NT2/D1 (cell line): ENCODE measurements around the gene FHOD3.

Source experiments
- DNase-seq: peaks from one replicate; pipeline ENCODE4 v3.0.0-alpha.2; 2011; ENCODE audit warnings: low read depth, low spot score
- H3K27me3 ChIP-seq: 2 replicates; pipeline ENCODE4 v1.6.0; 2011; ENCODE audit warnings: mild to moderate bottlenecking; ENCODE audit not compliant: insufficient read length, insufficient read depth
- H3K36me3 ChIP-seq: 2 replicates; pipeline ENCODE4 v1.6.1; 2011; ENCODE audit warnings: mild to moderate bottlenecking, low read length, mixed read lengths; ENCODE audit not compliant: insufficient read depth, insufficient read length
- H3K4me1 ChIP-seq: 2 replicates; pipeline ENCODE4 v1.5.1; 2011; ENCODE audit not compliant: insufficient read depth, insufficient read length
- H3K4me3 ChIP-seq: 2 replicates; pipeline ENCODE4 v1.5.1; 2011; ENCODE audit warnings: low read depth; ENCODE audit not compliant: insufficient read length
- H3K9ac ChIP-seq: 2 replicates; pipeline ENCODE4 v1.6.0; 2011; ENCODE audit warnings: low read depth; ENCODE audit not compliant: insufficient read length
- H3K9me3 ChIP-seq: 2 replicates; pipeline ENCODE4 v1.5.1; 2011; ENCODE audit warnings: mild to moderate bottlenecking, low read length; ENCODE audit not compliant: insufficient read depth
- SUZ12 ChIP-seq: IDR thresholded peaks from 2 replicates; pipeline ENCODE4 v1.6.1; 2011; ENCODE audit not compliant: insufficient read length, insufficient read depth; ENCODE audit errors: extremely low read depth
- YY1 ChIP-seq: IDR thresholded peaks from 2 replicates; pipeline ENCODE4 v1.6.1; 2011; ENCODE audit not compliant: insufficient read length, insufficient read depth
- ZNF274 ChIP-seq: IDR thresholded peaks from 2 replicates; pipeline ENCODE4 v1.6.1; 2011; ENCODE audit warnings: mild to moderate bottlenecking, low read depth, low read length

FHOD3 gene

DNA sequence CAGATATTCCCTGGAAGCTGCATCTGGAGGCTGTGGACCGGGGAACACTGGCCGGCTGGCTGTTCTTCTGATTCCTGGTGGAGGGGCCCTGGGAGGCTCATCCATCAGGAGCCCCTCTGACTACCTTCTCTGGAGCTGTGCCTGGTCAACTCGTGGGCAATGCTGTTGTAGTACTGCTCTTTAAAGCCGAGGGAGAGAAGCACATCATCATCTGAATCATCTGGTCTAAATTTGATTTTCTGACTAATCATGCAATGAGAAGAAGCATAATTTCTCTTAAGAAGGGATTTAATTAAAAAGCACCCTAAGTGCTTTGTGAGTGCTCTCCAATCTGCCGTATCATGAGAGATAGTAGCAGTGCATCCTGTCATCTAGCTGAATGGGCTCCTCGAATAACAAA is 229.5 kb downstream of the FHOD3 start:
- no peak for TF ChIP-seq YY1
- no peak for TF ChIP-seq SUZ12
- no peak for TF ChIP-seq ZNF274
- Histone ChIP-seq H3K4me1 (no peaks in the 10 kb centered on the region), H3K27me3 (no peaks in the 10 kb centered on the region)

DNA sequence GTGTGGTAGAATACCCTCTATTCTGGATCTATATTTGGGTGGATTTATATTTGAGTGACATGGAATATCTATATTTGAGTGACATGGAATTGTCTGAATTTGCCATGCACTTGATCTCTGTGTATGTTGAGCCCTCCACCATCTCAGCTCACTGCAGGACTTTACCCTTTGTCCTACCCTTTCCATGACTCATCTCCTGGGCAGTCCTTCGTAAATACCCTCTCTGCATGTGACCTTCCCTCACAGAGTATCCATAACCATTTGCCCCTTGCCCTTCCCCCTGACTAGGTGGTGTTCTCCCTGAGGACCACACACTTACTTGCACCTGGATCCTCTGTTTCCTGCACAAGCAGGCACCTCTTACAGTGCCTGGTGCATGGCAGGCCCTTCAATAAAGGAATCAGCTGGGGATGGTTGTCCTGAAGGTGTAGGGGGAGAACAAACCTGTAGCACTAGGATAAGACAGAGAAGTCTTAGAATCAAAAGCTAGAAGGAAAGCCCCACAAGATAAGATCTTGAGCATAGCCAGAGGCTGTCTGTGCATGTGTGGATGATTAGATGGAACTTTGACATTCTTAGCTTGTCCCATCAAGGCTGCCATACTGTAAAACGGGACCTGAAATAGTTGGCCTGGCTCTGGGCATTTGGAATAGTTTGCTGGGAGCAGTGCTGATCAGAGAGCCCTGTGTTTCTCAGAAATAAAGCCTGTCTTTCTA is 230.4 kb downstream of the FHOD3 start:
- Histone ChIP-seq H3K4me1 (no peaks in the 10 kb centered on the region), H3K4me3 (no peak overlapping the region), H3K36me3 (no peaks in the 10 kb centered on the region), H3K9me3 (no peaks in the 10 kb centered on the region), H3K9ac (no peak overlapping the region), H3K27me3 (no peaks in the 10 kb centered on the region)
- TF ChIP-seq SUZ12 (no peak), YY1 (no peak), ZNF274 (no peak)
- no peak for DNase-seq

More for the DNA sequence above, 229.5 kb downstream of the FHOD3 start:
- Histone ChIP-seq H3K36me3 (no peaks in the 10 kb centered on the region), H3K9ac (no peak overlapping the region), H3K4me3 (no peak overlapping the region), H3K9me3 (no peaks in the 10 kb centered on the region)
- DNase-seq, result no peak

DNA sequence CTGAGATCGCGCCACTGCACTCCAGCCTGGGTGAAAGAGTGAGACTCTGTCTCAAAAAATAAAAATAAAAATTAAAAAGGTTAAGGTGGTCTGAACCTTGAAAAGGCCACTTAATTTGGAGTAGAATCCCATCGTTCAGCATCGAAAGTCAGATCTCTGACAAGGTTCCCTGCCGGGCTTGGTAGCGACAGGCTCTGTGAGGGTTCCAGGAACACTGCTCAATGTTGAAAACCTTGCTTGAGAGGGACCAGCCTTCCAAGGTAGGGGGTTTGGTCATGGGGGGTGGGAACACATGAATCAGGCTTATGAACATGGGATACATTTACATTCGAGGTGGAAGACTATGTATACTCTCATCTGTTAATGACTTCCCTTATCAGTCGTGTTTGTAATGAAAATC is 232.2 kb downstream of the FHOD3 start:
- no peaks in the 10 kb centered on the region for H3K27me3 ChIP-seq
- H3K9ac ChIP-seq, result no peak overlapping the region
- no peak overlapping the region for H3K4me3 ChIP-seq
- DNase-seq, result no peak
- H3K36me3 ChIP-seq, result no peaks in the 10 kb centered on the region
- H3K9me3 ChIP-seq, result no peaks in the 10 kb centered on the region
- H3K4me1 ChIP-seq, result no peaks in the 10 kb centered on the region
- no peak for TF ChIP-seq YY1
- TF ChIP-seq ZNF274, result no peak
- TF ChIP-seq SUZ12, result no peak

DNA sequence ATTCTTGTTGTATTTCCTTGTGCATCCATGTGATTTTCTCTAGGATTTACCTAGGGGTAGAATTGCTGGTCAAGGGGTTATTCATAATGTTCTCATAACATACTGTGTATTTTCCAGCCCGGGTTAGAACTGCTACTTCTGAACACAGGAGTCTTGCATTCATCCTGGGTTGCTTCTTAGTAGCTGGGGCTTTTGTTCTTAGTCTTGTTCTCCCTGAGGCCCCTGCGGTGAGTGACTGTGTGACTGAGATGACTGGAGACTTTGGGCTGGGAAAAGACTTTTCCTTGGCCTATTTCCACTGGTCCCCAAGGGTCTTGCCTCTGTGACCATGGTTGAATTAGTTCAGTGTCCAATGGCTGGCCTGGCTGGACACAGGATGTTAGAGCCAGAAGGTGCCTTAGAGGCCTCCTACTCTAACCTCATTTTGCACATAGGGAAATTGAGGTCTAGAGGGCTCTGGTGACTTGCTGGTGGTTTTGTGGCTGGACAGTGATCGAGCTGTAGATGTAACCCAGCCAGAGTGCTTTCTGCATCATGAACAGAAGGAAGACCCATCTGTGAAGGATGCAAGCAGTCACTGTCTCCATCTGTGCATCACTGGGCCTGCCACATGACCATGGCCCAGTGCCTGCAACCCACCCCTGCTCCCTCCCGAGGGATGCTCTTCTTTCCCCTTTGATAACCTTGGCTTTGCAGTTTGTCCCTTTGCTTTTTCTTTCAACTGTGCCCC is 233.3 kb downstream of the FHOD3 start:
- no peaks in the 10 kb centered on the region for H3K9me3 ChIP-seq
- TF ChIP-seq SUZ12 (no peak), YY1 (no peak), ZNF274 (no peak)
- DNase-seq, result no peak

DNA sequence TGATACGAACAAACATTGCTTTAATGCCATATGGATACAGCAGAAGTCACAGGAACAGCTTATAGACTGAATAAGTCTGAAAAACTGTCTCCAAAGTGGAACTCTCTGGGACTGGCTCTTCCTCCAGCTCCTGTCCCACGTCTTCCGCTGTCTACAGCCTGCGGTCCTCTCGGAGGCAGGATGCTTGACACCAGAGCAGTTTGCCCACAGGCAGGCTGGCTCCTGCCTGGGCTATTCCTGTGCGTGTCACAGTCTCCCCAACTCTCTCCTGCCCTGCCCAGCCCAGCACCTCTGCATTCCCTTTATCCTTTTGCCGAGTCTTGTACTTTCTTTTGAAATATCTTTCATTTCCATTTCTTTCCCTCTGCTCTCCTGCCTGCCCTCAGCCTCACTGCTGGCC is 234.1 kb downstream of the FHOD3 start:
- Histone ChIP-seq H3K4me3 (no peak overlapping the region), H3K9me3 (no peaks in the 10 kb centered on the region), H3K9ac (no peak overlapping the region), H3K4me1 (no peaks in the 10 kb centered on the region), H3K36me3 (no peaks in the 10 kb centered on the region), H3K27me3 (no peaks in the 10 kb centered on the region)
- no peak for DNase-seq
- TF ChIP-seq YY1 (no peak), ZNF274 (no peak), SUZ12 (no peak)

More for the DNA sequence above, 233.3 kb downstream of the FHOD3 start:
- Histone ChIP-seq H3K4me3 (no peak overlapping the region), H3K36me3 (no peaks in the 10 kb centered on the region), H3K4me1 (no peaks in the 10 kb centered on the region), H3K27me3 (no peaks in the 10 kb centered on the region), H3K9ac (no peak overlapping the region)

DNA sequence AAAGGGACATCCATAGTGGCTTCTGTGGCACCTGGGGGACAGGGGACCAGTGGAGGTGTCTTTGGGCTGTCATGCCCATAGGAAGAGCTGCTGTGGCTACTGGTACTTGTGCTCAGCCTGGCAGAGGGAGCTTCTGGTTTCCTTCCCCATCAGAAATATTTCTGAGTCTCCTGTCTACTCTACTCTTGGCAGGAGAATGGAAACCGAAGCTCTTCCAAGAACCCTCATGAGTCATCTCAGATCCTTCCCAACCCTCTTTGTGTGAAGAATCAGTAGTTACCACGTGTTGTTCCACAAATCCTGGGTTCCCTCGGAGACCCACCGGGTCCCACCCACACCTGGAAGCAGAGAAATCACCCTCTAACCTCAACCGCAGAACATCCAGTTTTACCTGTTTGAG is 234.9 kb downstream of the FHOD3 start:
- no peak for TF ChIP-seq SUZ12
- no peak for TF ChIP-seq ZNF274
- Histone ChIP-seq H3K36me3 (no peaks in the 10 kb centered on the region), H3K4me3 (no peak overlapping the region), H3K9ac (no peak overlapping the region), H3K9me3 (no peaks in the 10 kb centered on the region), H3K4me1 (no peaks in the 10 kb centered on the region), H3K27me3 (no peaks in the 10 kb centered on the region)
- no peak for DNase-seq

DNA sequence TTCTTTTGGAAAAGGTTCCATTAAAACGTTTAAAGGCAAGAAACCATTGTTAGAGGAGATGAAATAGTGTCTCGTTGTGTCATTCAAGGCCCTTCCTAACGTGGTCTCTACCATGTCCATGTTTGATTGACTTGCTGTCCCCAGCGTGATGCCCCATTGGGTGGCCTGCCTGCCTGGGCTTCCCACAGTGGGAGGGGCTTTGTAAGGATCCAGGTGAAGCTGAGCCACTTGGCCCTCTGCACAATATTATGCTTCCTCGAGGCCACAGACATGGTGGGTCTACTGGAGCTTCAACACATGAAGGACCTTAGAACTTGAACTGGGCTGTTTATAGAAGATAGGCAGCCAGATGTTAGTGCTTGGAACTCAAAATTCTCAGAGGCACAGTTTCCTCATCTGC is 235.3 kb downstream of the FHOD3 start:
- Histone ChIP-seq H3K9me3 (no peaks in the 10 kb centered on the region), H3K36me3 (no peaks in the 10 kb centered on the region), H3K27me3 (no peaks in the 10 kb centered on the region), H3K4me1 (no peaks in the 10 kb centered on the region), H3K9ac (no peak overlapping the region), H3K4me3 (no peak overlapping the region)
- TF ChIP-seq YY1 (no peak), ZNF274 (no peak), SUZ12 (no peak)
- DNase-seq, result no peak
